Activated CD8-positive, alpha-beta T cell treated with anti-CD3 and anti-CD28 coated beads for 36 hours (primary cell): ENCODE data around the gene HORMAD2. TPM values are rescaled to one million over a fixed set of nuclear protein-coding genes. Genes with fewer than 3 reads are reported as not detected.
A peak's percentile ranks its signal among the peaks of the same experiment; 100 is the strongest.

ENCODE experiments used
- ATAC-seq: fragments of 200-7000 bp; cut with Tn5 transposase; one replicate; pipeline ENCODE4 v1.10.0; 2021; ENCODE audit warnings: mild to moderate bottlenecking, moderate library complexity
- CTCF ChIA-PET: fragments of 350-600 bp; sonication (Branson Sonifier 250); formaldehyde crosslinking; loops from one replicate; lab custom pipeline; 2021; ENCODE audit warnings: antibody characterized with exemption; lab: Charles Lee
- POLR2A ChIA-PET: fragments of 350-600 bp; sonication (Branson Sonifier 250); formaldehyde crosslinking; loops from one replicate; lab custom pipeline; 2021; ENCODE audit warnings: antibody characterized with exemption; lab: Charles Lee
- DNase-seq: peaks from one replicate; pipeline ENCODE4 v3.0.0-alpha.2; 2020
- H3K27ac Mint-ChIP-seq: one replicate; pipeline ENCODE4 v1.8.0; 2021; ENCODE audit warnings: mild to moderate bottlenecking, mixed read lengths
- H3K27me3 Mint-ChIP-seq: one replicate; pipeline ENCODE4 v1.8.0; 2021; ENCODE audit warnings: mixed read lengths
- H3K36me3 Mint-ChIP-seq: one replicate; pipeline ENCODE4 v1.8.0; 2021; ENCODE audit warnings: low read depth, mixed read lengths
- H3K4me1 Mint-ChIP-seq: one replicate; pipeline ENCODE4 v1.8.0; 2021; ENCODE audit warnings: low read depth, mixed read lengths
- H3K4me3 Mint-ChIP-seq: one replicate; pipeline ENCODE4 v1.8.0; 2021; ENCODE audit warnings: mild to moderate bottlenecking, moderate library complexity, mixed read lengths
- H3K9me3 Mint-ChIP-seq: one replicate; pipeline ENCODE4 v1.8.0; 2021; ENCODE audit warnings: mixed read lengths
- CTCF ChIP-seq: fragments of 200-600 bp; IDR thresholded peaks from one replicate; pipeline ENCODE4 v1.8.0; 2022; ENCODE audit warnings: antibody characterized with exemption, mild to moderate bottlenecking
- intact Hi-C: fragments of 100-400 bp; cut with micrococcal nuclease; formaldehyde crosslinking; loops from one replicate; pipeline ENCODE4 v1.10.0; 2022
- total RNA-seq, 2 experiments: library from RNA; stranded (reverse); gene quantifications; one replicate each; pipeline ENCODE4 v1.2.3, GENCODE V29; 2021

Gene HORMAD2
- total RNA-seq, 2 experiments from 2014 or later: not detected

- no peaks in the 10 kb centered on the region for H3K9me3 Mint-ChIP-seq
- H3K4me1 Mint-ChIP-seq: peaks cover 60% of the 10 kb centered on the region
- TF ChIP-seq CTCF: no peak
- ChIA-PET CTCF (interaction anchor here (1.2 to 1.8 kb wide), 4 partner anchors 16 to 113 kb away, joined by 3 to 6 read pairs (median 4); no protein-coding TSS in a partner anchor), POLR2A (interaction anchor here (0.6 to 1.9 kb wide), 7 partner anchors 12 to 113 kb away, joined by 3 to 11 read pairs (median 4); no protein-coding TSS in a partner anchor)
- no peaks in the 10 kb centered on the region for H3K36me3 Mint-ChIP-seq
- no peaks in the 10 kb centered on the region for H3K27me3 Mint-ChIP-seq
- H3K4me3 Mint-ChIP-seq: peak overlapping the region; percentile 28
- ATAC-seq: peak; percentile 87
- DNase-seq: peak; percentile 91
- intact Hi-C loops: no loop called here
- peak overlapping the region; percentile 86 for H3K27ac Mint-ChIP-seq
Measured at GRCh38 chr22:30221121-30221992, 141.1 kb downstream of the HORMAD2 start.

- H3K27me3 Mint-ChIP-seq: no peaks in the 10 kb centered on the region
- DNase-seq: no peak
- no peaks in the 10 kb centered on the region for H3K9me3 Mint-ChIP-seq
- ChIA-PET POLR2A (interaction anchor here (1.8 to 1.9 kb wide), 2 partner anchors 15 to 44 kb away, joined by 6 to 11 read pairs; no protein-coding TSS in a partner anchor), CTCF (interaction anchor here (1.0 to 1.3 kb wide), 2 partner anchors 63 to 66 kb away, joined by 3 to 4 read pairs; no protein-coding TSS in a partner anchor)
- H3K4me3 Mint-ChIP-seq: no peak overlapping the region
- H3K27ac Mint-ChIP-seq: no peak overlapping the region
- H3K4me1 Mint-ChIP-seq: peaks cover 63% of the 10 kb centered on the region
- no peaks in the 10 kb centered on the region for H3K36me3 Mint-ChIP-seq
- intact Hi-C loops: no loop called here
- no peak for TF ChIP-seq CTCF
- ATAC-seq: no peak
Measured at GRCh38 chr22:30222321-30222720, 142.1 kb downstream of the HORMAD2 start.

- DNase-seq (no peak), ATAC-seq (no peak)
- ChIA-PET POLR2A (no interaction called here), CTCF (no interaction called here)
- H3K27me3 Mint-ChIP-seq: no peaks in the 10 kb centered on the region
- no peak overlapping the region for H3K4me3 Mint-ChIP-seq
- intact Hi-C loops: no loop called here
- TF ChIP-seq CTCF: no peak
- no peaks in the 10 kb centered on the region for H3K9me3 Mint-ChIP-seq
- no peaks in the 10 kb centered on the region for H3K36me3 Mint-ChIP-seq
- H3K4me1 Mint-ChIP-seq: peaks cover 71% of the 10 kb centered on the region
- H3K27ac Mint-ChIP-seq: no peak overlapping the region
Measured at GRCh38 chr22:30223303-30223702, 143.0 kb downstream of the HORMAD2 start.

GRCh38 chr22:30224161-30224857 lies 144.0 kb downstream of the HORMAD2 start:
- intact Hi-C loops: no loop called here
- H3K4me3 Mint-ChIP-seq: no peak overlapping the region
- CTCF ChIA-PET: interaction anchor here (0.9 to 2.3 kb wide), 4 partner anchors 9 to 63 kb away, joined by 3 to 8 read pairs (median 3); no protein-coding TSS in a partner anchor

More at GRCh38 chr22:30224161-30224857, 144.0 kb downstream of the HORMAD2 start:
- H3K27me3 Mint-ChIP-seq: no peaks in the 10 kb centered on the region
- no peaks in the 10 kb centered on the region for H3K9me3 Mint-ChIP-seq
- H3K27ac Mint-ChIP-seq: peak overlapping the region; percentile 14
- ATAC-seq: no peak
- H3K36me3 Mint-ChIP-seq: no peaks in the 10 kb centered on the region
- DNase-seq: no peak
- POLR2A ChIA-PET: interaction anchor here (1.8 kb wide), 1 partner anchor 22 kb away, joined by 4 read pairs; the partner anchor contains the start of gene LIF
- TF ChIP-seq CTCF: no peak
- peaks cover 72% of the 10 kb centered on the region for H3K4me1 Mint-ChIP-seq
